ENCODE results near the gene CCT5.
A peak's percentile ranks its signal among the peaks of the same experiment; 100 is the strongest.
"Not testable (repeated sequence)": the region's sequence is repeated elsewhere in the genome, so short reads cannot be mapped to it uniquely, and the experiment has no call there.

The CCT5 gene

GRCh38 chr5:10301842-10302610 lies 51.9 kb downstream of the CCT5 start:
- no peak for DNase-seq (ENCODE audit: low read depth in 2 of 2)

DNA sequence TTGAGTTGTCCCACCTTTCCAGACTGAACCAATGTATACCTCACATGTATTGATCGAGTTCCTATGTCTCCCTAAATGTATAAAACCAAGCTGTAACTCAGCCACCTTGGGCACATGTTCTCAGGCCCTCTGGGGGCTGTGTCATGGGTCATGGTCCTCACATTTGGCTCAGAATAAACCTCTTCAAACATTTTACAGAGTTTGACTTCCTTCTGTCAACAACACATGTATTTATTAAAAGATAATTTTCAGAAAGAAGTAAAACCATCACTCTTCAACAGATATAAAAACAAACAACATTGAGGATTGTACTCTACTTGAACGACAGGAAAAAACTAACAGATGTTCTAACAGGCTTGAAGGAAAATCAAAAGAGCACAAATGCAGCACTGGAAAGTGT lies 53.1 kb downstream of the CCT5 start:
- DNase-seq (ENCODE audit: low read depth in 2 of 2): no peak

GRCh38 chr5:10303699-10304170 lies 53.7 kb downstream of the CCT5 start:
- DNase-seq (ENCODE audit: low read depth in 2 of 2): no peak

GRCh38 chr5:10304932-10305331 lies 54.9 kb downstream of the CCT5 start:
- DNase-seq (ENCODE audit: low read depth in 2 of 2): no peak

GRCh38 chr5:10306114-10306513 lies 56.0 kb downstream of the CCT5 start:
- no peak for DNase-seq (ENCODE audit: low read depth in 2 of 2)

DNA sequence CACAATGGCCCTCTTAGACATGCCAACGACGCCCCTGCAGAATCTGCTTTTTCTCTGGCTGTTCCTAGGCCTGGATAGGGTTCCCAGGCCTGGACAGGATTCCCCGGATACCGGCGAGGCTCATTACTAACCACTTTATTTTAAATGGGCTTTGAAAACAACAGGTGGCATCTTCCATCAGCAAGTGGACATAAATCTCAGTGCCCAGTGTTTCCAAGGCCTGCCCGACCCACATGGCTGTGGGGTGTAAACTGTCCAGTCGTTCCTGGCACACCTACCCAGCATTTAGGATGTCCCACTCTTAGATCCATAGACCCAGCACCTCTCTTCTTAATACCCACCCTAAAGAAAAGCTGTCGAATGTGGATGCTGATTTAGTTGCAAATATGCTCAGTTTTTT lies 56.7 kb downstream of the CCT5 start:
- no peak for DNase-seq (ENCODE audit: low read depth in 2 of 2)

DNA sequence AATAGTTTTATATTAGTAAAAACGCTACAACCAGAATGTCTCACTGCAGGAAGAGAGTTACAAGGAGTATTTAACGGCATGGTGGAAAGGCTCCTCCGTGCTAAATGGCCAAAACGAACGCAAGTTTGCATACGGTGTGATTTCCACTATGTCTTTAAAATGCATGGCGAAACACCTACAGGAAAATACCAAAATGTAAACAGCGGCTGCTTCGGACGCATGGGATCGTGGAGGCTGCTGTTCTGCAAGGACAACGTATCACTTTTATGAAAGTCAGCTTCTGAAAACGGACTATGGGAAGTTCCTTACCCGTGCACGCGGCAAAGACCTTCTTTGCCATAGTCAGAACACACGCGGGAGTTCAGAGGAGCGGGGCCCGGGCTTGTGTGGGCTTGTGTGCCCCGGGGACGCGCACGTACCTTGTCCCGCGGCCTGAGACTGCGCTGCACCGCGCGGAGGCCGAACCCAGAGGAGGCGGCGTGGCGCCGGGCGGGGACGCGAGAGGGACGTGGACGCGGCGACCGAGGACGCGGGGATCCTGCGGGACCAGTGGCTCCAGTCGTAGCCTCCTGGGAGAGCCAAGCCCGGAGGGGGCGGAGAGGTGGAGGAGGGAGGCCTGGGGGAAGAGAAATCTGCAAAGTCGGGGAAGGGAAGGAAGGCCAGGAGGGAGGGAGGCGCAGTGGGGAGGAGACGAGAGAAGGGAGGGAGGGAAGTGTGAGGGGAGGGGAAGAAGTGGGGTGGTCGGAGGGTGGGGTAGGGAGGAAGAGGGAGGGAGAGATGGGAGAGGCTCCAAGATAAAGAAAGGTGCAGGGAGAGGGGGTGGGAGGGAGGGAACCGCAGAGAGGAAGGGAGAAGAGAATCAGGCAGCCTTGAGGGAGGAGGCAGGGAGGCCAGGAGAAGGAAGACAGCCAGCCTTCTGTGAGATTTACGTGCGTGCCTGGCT lies 57.4 kb downstream of the CCT5 start, which contains the start of gene CMBL:
TSS of gene CMBL (minus strand) at position 697 of the 943 bp plus-strand sequence. CDS start 17,140 bp downstream, outside the sequence.
- peak in 1 of 2 donors; percentile 12 for DNase-seq (ENCODE audit: low read depth in 2 of 2)

DNA sequence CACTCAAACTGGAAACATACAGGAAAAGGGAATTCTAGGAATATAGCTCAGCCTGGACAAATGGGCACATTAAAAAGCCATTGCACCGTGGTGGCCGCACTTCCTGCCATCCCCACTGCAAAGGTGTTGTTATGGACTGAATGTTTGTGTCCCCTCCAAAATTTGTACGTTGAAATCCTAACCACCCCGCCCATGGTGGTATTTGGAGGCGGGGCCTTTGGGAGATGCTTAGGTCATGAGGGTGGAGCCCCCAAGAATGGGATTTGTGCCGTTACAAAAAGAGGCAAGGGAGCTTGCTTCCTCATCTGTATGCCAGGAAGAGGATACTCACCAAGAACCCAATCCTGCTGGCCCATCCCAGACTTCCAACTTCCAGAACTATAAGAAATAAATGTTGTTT lies 58.8 kb downstream of the CCT5 start:
- DNase-seq (ENCODE audit: low read depth in 2 of 2): no peak

DNA sequence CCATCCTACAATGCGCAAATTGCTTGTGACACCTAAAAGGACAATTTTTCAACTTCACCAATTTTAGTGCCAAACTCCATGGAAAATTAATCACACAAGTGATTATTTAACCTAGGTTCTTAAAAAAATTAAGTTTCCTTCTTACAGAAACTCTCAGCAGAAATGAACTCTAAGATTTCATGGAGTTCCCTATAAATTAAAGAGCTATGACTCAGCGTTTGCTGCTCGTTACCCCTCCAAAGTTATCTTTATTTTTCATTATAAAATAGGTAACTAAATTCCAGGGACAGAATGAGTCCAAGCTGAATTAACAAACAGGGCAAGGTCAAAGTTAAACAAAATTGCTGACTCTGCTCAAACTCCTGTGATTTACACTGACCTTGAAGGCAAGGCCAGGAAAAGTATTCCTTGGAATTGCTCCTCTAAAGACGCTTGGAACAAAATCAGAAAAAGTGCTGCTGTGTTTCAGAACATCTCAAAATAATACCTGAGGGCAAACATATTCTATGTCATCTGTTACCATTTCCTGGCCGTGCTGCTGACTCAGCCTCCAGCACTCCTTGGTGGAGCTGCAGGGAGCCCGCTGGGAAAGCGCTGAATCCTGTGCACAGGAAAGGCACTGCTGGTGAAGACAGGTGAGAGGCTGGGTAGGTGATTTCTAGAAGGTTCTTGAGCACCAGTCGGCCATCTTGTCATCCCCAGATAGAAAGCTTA lies 60.1 kb downstream of the CCT5 start:
- DNase-seq (ENCODE audit: low read depth in 2 of 2): no peak

DNA sequence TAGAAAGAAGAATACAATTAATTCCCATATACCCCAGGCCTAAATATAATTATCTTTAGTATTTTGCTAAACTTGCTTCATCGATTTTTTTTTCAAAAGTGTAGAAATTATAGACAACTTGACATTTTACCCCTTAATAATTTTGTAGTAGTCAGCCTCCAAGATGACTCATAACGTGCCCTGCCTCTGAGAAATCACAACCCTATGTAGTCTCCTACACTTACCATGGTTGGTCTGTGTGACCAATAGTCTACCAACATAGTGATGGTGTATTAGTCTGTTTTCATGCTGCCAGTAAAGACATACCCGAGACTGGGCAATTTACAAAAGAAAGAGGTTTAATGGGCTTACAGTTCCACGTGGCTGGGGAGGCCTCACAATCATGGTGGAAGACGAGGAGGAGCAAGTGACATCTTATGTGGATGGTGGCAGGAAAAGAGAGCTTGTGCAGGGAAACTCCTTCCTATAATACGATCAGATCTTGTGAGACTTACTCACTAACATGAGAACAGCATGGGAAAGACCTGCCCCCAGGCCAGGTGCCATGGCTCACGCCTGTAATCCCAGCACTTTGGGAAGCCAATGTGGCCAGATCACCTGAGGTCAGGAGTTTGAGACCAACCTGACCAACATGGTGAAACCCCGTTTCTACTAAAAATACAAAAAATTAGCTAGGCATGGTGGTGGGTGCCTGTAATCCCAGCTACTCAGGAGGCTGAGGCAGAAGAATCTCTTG lies 60.9 kb downstream of the CCT5 start:
- DNase-seq (ENCODE audit: low read depth in 2 of 2): not testable (repeated sequence)

- DNase-seq (ENCODE audit: low read depth in 2 of 2): no peak
Measured at GRCh38 chr5:10311595-10312425, 61.7 kb downstream of the CCT5 start.

GRCh38 chr5:10315201-10315600 lies 65.1 kb downstream of the CCT5 start:
- DNase-seq (ENCODE audit: low read depth in 2 of 2): no peak

Data from activated CD4-positive, alpha-beta T cell treated with anti-CD3 and anti-CD28 coated beads for 24 hours (primary cell).